Gastrocnemius medialis (tissue), 4 donors: ENCODE data around the gene SPOCD1. TPM values are rescaled to one million over a fixed set of nuclear protein-coding genes. Genes with fewer than 3 reads are reported as not detected.
A peak's percentile ranks its signal among the peaks of the same experiment; 100 is the strongest.

Source experiments
- ATAC-seq, 2 donors: fragments of 150-250 bp; one replicate each; pipeline ENCODE4 v1.9.1; 2016
- DNase-seq, 2 donors: peaks; one replicate each; pipeline ENCODE4 v3.0.0-alpha.2; 2019
- H3K27ac ChIP-seq, 4 donors: fragments of 200-600 bp; sonication (generic); 1 replicate in 1 of 4; 2 replicates in 3 of 4; pipeline ENCODE4 v1.5.1; 2016 to 2018; ENCODE audit warnings: mild to moderate bottlenecking in 2 of 4, moderate library complexity in 1 of 4
- H3K27me3 ChIP-seq, 3 donors: fragments of 200-600 bp; sonication (generic) in 2 of 3; 1 replicate in 1 of 3; 2 replicates in 2 of 3; pipeline versions ENCODE4 v1.5.1 to v1.6.0; 2016 to 2019; ENCODE audit warnings: mild to moderate bottlenecking in 1 of 3, moderate library complexity in 1 of 3
- H3K36me3 ChIP-seq, 2 donors: fragments of 200-600 bp; sonication (generic) in 1 of 2; one replicate each; pipeline ENCODE4 v1.5.1; 2017 to 2018
- H3K4me1 ChIP-seq, 2 donors: fragments of 200-600 bp; sonication (generic) in 1 of 2; one replicate each; pipeline ENCODE4 v1.5.1; 2016 to 2017; ENCODE audit warnings: mild to moderate bottlenecking in 2 of 2
- H3K4me3 ChIP-seq, 4 donors: fragments of 200-600 bp; sonication (generic) in 3 of 4; 1 replicate in 1 of 4; 2 replicates in 3 of 4; pipeline ENCODE4 v1.5.1; 2016 to 2019; ENCODE audit warnings: mild to moderate bottlenecking in 2 of 4
- H3K9me3 ChIP-seq, 3 donors: fragments of 200-600 bp; sonication (generic) in 2 of 3; 1 replicate in 1 of 3; 2 replicates in 2 of 3; pipeline ENCODE4 v1.5.1; 2016 to 2019
- POLR2A ChIP-seq, 2 donors: fragments of 450-650 bp; IDR thresholded peaks; one replicate each; pipeline ENCODE4 v1.6.1; 2017; ENCODE audit warnings: antibody characterized with exemption in 2 of 2, mild to moderate bottlenecking in 2 of 2, moderate library complexity in 2 of 2
- in situ Hi-C, 4 donors: fragments of 200-750 bp; cut with MboI; loops; one replicate each; pipeline versions ENCODE4 v1.15.0 to v1.8.0; 2017; ENCODE audit warnings: low sequenced_read_pairs in 4 of 4
- intact Hi-C: fragments of 100-400 bp; cut with DNase I; formaldehyde crosslinking; loops from one replicate; pipeline ENCODE4 v1.15.1; 2023; ENCODE audit warnings: low total_unique reads
- total RNA-seq, 4 donors: library from RNA; depleted of rRNA; stranded (reverse); fragments of >200 nt; gene quantifications; one replicate each; pipeline versions ENCODE4 v1.1.0 to v1.2.3, GENCODE V29; 2016
- TF ChIP-seq, protein P1 (sequence below), 5 experiments: fragments of 450-650 bp in 3 of 5; fragments of 200-600 bp in 2 of 5; sonication (generic) in 2 of 5; IDR thresholded peaks in 4 of 5; conservative IDR thresholded peaks in 1 of 5; 1 replicate in 4 of 5; 2 replicates in 1 of 5; pipeline ENCODE4 v1.5.1; 2016 to 2019; ENCODE audit warnings: antibody characterized with exemption in 5 of 5, mild to moderate bottlenecking in 3 of 5, moderate library complexity in 3 of 5

Gene SPOCD1
- total RNA-seq, 4 donors from 2014 or later = not detected

GRCh38 chr1:31803610-31804009 lies 12.2 kb downstream of the SPOCD1 start:
- in situ Hi-C loops = loop anchor here in 2 of 4 donors (10.0 to 25.0 kb wide), 2 partner anchors 159 to 181 kb away; no protein-coding TSS in a partner anchor

DNA sequence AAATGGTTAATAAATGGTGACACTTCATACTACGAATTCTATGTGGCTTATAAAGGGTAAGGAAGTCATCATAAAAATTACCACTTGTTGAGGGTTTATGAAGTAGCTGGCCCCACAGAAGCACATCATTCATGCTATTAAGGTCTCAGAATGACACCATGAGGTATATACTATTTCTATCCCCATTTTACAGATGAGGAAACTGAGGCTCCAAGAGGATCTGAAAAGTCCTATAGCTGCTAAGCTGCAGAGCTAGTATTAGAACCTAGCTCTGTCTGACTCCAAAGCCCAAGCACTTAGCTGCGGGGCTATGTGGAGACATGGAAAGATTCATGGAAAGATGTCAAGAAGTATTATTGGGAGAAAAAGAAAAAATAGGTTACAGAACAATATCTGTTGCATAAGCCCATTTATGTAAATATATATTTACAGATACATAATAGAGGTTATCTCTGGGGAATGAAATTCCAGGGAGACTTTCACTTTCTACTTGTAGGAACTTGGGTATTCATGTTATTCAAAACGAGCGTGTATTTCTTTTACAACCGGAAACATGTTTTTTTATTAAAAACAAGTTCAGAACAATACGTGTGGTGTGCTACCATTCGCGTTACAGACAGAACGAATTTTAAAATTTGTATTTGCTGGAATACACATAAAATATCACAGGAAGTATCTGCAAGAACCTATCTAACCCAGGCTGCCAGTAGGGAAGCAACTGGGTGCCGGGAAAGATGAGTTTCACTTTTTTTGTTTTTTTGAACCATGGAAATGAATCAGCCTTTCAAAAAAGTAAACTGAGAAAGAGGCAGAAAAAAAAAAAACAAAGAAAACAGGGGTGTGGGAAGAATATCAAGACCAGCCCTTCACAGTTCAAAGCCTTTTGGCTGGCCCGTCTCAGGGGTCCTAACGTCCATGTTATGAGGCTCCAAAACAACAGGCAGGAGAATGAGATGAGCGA lies 13.4 kb downstream of the SPOCD1 start:
- no peaks in the 10 kb centered on the region for H3K9me3 ChIP-seq
- in situ Hi-C loops (loop anchor here in 2 of 4 donors (10.0 to 25.0 kb wide), 2 partner anchors 160 to 182 kb away; no protein-coding TSS in a partner anchor), intact Hi-C loops (no loop called here)
- no peaks in the 10 kb centered on the region for H3K36me3 ChIP-seq
- H3K27me3 ChIP-seq = peaks cover 0 to 10% (median 2%) of the 10 kb centered on the region in 3 donors
- no peaks in the 10 kb centered on the region for H3K4me1 ChIP-seq
- TF ChIP-seq, protein P1, sequence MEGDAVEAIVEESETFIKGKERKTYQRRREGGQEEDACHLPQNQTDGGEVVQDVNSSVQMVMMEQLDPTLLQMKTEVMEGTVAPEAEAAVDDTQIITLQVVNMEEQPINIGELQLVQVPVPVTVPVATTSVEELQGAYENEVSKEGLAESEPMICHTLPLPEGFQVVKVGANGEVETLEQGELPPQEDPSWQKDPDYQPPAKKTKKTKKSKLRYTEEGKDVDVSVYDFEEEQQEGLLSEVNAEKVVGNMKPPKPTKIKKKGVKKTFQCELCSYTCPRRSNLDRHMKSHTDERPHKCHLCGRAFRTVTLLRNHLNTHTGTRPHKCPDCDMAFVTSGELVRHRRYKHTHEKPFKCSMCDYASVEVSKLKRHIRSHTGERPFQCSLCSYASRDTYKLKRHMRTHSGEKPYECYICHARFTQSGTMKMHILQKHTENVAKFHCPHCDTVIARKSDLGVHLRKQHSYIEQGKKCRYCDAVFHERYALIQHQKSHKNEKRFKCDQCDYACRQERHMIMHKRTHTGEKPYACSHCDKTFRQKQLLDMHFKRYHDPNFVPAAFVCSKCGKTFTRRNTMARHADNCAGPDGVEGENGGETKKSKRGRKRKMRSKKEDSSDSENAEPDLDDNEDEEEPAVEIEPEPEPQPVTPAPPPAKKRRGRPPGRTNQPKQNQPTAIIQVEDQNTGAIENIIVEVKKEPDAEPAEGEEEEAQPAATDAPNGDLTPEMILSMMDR (IDR thresholded peaks at IDR 0.05 in 4 of 5, conservative IDR thresholded peaks at IDR 0.05 in 1 of 5) = no peak
- no peak for TF ChIP-seq POLR2A (IDR thresholded peaks at IDR 0.05)
- no peak overlapping the region for H3K27ac ChIP-seq
- no peak for DNase-seq
- ATAC-seq = no peak
- H3K4me3 ChIP-seq = peak overlapping the region in 2 of 4 donors; percentile 12 to 33

More at GRCh38 chr1:31803610-31804009, 12.2 kb downstream of the SPOCD1 start:
- H3K4me3 ChIP-seq = no peak overlapping the region
- no peak for DNase-seq
- no peaks in the 10 kb centered on the region for H3K36me3 ChIP-seq
- no peaks in the 10 kb centered on the region for H3K9me3 ChIP-seq
- H3K27ac ChIP-seq = no peak overlapping the region
- H3K4me1 ChIP-seq = no peaks in the 10 kb centered on the region
- no peak for ATAC-seq
- TF ChIP-seq POLR2A (IDR thresholded peaks at IDR 0.05) = no peak
- TF ChIP-seq, protein P1 (IDR thresholded peaks at IDR 0.05 in 4 of 5, conservative IDR thresholded peaks at IDR 0.05 in 1 of 5) = no peak
- intact Hi-C loops = no loop called here
- peaks cover 0 to 1% (median 0%) of the 10 kb centered on the region in 3 donors for H3K27me3 ChIP-seq

DNA sequence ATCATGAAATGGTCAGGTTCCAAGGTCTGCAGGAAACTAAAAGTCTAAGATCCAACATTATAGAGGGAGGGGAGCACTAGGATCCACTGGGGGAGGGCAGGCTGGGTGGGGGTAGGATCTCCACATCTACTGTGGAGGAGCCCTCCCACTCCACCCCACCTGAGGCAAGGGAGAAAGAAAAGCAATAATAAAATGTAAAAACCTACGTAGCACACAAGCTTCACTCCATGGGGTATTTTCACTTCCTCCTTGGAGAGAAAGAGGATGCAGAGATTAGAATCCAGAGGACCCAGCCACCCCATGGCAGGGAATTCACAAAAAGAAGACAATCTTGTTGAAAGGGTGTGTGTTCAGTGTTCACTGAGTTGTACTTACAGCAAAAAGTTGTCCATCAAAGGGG lies 14.4 kb downstream of the SPOCD1 start:
- no peak overlapping the region for H3K27ac ChIP-seq
- DNase-seq (no peak), ATAC-seq (no peak)
- H3K27me3 ChIP-seq = peaks cover 1 to 16% (median 6%) of the 10 kb centered on the region in 3 donors
- no peaks in the 10 kb centered on the region for H3K9me3 ChIP-seq
- TF ChIP-seq POLR2A (IDR thresholded peaks at IDR 0.05) = no peak
- TF ChIP-seq, protein P1 (IDR thresholded peaks at IDR 0.05 in 4 of 5, conservative IDR thresholded peaks at IDR 0.05 in 1 of 5) = no peak
- no peak overlapping the region for H3K4me3 ChIP-seq
- intact Hi-C loops (no loop called here), in situ Hi-C loops (loop anchor here in 2 of 4 donors (10.0 to 25.0 kb wide), 2 partner anchors 161 to 183 kb away; no protein-coding TSS in a partner anchor)
- H3K36me3 ChIP-seq = no peaks in the 10 kb centered on the region
- no peaks in the 10 kb centered on the region for H3K4me1 ChIP-seq

DNA sequence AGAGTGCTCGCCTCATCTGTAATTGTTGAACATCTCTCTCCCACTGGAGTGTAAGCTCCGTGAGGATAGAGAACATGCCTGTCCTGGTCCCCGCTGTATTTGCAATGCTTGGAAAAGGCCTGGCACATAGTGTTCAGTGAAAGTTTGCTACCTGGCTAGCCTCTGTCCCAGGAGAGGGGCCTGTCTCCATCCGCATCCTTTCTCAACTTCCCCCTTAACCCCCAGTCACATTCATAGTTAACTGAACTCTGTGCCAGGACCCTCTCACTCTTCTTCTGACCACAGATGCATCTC lies 15.2 kb downstream of the SPOCD1 start:
- ATAC-seq = no peak
- peaks cover 6 to 20% (median 8%) of the 10 kb centered on the region in 3 donors for H3K27me3 ChIP-seq
- no peaks in the 10 kb centered on the region for H3K36me3 ChIP-seq
- intact Hi-C loops (no loop called here), in situ Hi-C loops (loop anchor here in 2 of 4 donors (10.0 to 25.0 kb wide), 2 partner anchors 162 to 184 kb away; no protein-coding TSS in a partner anchor)
- no peak for TF ChIP-seq POLR2A (IDR thresholded peaks at IDR 0.05)
- TF ChIP-seq, protein P1 (IDR thresholded peaks at IDR 0.05 in 4 of 5, conservative IDR thresholded peaks at IDR 0.05 in 1 of 5) = no peak
- H3K4me1 ChIP-seq = no peaks in the 10 kb centered on the region
- no peak overlapping the region for H3K27ac ChIP-seq
- no peak for DNase-seq
- H3K4me3 ChIP-seq = no peak overlapping the region
- no peaks in the 10 kb centered on the region for H3K9me3 ChIP-seq
